GM19328 (cell line): ENCODE measurements around the gene BRCC3.
A peak's percentile ranks its signal among the peaks of the same experiment; 100 is the strongest.

Experiments
- ATAC-seq: cut with Tn5 transposase; IDR thresholded peaks from one replicate; pipeline ENCODE4 v1.9.1; 2021; ENCODE audit warnings: mild to moderate bottlenecking, moderate library complexity; ENCODE audit not compliant: unreplicated experiment

Gene BRCC3

GRCh38 chrX:155056877-155057792, 14.2 kb upstream of the BRCC3 start:
- peak; percentile 80 for ATAC-seq

- no peak for ATAC-seq
Measured at GRCh38 chrX:155061760-155062159, 9.5 kb upstream of the BRCC3 start.

DNA sequence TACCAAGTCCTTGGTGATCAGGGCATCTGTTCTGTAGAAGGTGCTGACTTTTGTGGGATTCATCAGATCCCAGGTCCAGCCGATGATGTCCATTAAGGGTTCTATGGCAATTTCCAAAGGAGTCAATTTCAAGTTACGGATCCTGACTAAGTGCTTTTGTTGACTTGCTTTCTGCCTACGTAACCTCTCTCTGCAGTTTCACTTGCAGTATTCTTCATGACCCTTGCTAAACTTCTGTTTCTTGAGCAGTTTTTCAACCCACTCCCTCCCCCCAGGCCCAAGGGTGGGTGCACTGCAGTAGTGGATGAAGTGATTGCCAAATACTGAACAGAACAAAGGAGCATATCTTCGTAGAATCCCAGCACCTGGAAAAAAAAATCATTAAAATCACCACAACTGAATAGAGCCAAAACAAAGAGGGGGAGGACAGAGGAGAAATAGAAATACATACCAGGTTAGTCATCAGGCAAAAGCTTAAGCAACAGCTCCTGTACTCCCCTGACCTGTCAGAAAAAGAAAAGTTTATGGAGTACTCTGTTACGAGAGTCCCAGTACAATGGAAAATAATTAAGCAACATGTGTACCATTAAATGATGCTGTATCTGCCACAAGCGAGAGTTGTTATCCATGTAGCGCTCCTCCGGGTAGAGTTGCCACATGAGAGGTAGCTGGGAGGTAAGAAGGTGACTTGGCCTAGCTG, 6.1 kb upstream of the BRCC3 start:
- no peak for ATAC-seq

DNA sequence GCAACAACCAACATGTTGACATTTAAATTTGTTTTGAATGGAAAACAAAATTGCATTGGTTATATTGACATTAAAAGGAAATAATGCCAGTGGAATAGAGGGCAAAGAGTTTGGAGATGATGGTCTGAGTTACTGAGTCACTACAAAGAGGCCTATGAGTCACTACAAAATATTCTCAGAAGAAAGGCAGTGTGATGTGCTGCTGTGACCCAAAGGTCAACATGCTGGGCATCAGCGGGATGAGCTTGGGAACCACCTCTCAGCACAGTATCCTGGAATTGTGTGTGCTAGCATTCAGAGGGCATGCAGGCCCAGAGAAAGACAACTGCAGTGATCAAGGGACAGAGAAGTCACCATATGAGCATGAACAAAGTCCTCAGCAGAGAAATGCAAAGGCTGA, 3.1 kb upstream of the BRCC3 start:
- no peak for ATAC-seq

DNA sequence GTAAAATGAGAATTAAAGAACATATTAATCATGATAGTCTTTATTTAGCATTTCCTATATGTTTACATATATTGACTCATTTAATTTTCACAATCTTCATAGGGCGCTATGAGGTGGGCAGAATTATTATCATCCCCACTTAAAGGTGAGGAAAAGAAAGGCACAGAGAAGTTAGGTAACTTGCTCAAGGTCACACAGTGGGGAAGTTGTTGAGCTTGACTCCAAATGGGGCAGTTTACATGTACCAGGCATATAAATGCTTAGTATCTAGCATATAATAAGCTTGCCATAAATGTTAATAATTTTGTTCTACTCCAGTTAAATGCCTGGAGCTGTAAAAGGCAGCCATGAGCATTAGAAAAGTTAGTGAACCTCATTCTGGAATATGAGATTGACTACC, 1.9 kb upstream of the BRCC3 start:
- no peak for ATAC-seq

GRCh38 chrX:155070038-155070437, 1.3 kb upstream of the BRCC3 start:
- no peak for ATAC-seq

- ATAC-seq = no peak
Measured at GRCh38 chrX:155070663-155070974, 689 bp upstream of the BRCC3 start.

- peak; percentile 9 for ATAC-seq
Measured at GRCh38 chrX:155071694-155072280, 479 bp downstream of the BRCC3 start.

DNA sequence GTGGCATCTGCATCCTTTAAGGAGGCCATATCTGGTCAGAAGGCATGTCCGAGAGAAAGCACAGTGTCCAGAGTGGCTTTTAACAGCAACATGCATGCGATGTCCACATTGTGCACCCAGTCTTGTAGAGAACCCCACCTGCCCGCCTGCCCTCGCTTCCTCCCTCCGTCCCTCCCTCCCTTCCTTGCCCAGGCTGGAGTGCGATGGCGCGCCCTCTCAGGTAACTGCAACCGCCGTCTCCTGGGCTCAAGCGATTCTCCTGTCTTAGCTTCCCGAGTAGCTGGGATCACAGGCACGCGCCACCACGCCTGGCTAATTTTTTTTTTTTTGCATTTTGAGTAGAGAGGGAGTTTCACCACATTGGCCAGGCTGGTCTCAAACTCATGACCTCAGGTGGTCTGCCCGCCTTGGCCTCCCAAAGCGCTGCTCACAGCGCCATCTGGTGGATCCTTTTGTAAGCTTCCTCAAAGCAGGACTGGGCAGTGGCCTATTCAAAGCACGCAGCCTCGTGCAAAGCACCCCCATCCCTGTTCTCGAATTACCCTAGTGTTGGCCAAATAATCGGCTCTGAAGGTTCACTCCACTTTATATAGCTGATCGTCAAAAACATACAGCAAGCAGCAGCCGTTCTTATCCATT, 15.0 kb downstream of the BRCC3 start:
- ATAC-seq = no peak

DNA sequence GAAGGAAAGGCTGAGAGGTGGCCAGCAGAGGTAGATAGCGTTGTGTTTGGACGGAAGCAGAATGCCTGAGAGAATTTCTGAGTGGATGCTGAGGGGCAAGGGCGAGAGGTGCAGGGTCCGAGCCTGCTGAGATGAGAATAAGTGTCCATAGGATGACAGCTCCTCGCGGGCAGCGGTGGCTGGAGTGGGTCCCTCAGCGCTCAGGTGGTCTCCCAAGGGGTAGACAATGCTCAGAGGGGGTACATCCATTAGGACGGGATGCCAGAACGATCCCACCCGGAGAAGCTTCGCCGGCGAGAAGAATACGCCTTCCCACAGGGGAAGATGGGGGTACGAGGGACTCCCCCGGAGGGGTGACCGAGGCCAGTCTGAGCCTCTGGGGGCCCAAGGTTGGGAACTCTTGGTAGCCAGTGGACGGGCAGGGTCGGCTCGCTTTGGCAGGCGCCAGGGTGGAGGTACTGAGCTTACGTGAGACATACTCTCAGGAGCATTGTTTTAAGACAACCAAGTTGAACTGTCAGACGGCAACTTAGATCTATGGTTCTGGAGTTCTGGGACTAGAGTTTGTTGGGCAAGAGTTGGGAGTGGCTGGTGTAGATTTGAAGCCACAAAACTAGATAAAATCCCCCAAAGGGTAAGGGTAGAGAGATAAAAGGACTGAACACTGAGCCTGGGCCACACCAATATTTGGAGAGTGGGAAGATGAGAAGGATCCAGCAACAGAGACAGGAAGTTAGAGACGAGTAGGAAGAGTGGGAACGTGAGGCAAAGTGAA, 15.8 kb downstream of the BRCC3 start:
- no peak for ATAC-seq

- no peak for ATAC-seq
Measured at GRCh38 chrX:155094468-155095061, 23.3 kb downstream of the BRCC3 start.

- no peak for ATAC-seq
Measured at GRCh38 chrX:155105919-155106318, 34.6 kb downstream of the BRCC3 start.

GRCh38 chrX:155108427-155108826, 37.1 kb downstream of the BRCC3 start:
- ATAC-seq = no peak

GRCh38 chrX:155112171-155112570, 40.9 kb downstream of the BRCC3 start:
- no peak for ATAC-seq

DNA sequence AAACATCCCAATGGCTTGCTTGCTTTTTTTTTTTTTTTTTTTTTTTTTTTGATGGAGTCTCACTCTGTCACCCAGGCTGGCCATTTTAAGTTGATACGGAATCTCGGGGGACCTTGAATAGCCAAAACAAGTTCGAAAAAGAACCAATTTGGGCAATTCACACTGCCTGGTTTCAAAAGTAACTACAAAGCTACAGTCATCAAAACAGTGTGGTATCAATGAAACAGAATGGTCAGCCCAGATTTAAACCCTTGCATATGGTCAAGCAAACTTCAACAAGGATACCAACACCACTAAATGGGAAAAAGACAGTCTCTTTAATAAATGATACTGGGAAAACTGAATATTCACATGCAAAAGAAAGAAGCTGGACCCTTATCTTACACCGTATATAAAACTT, 41.8 kb downstream of the BRCC3 start:
- ATAC-seq = no peak

- no peak for ATAC-seq
Measured at GRCh38 chrX:155115174-155115819, 44.0 kb downstream of the BRCC3 start.

DNA sequence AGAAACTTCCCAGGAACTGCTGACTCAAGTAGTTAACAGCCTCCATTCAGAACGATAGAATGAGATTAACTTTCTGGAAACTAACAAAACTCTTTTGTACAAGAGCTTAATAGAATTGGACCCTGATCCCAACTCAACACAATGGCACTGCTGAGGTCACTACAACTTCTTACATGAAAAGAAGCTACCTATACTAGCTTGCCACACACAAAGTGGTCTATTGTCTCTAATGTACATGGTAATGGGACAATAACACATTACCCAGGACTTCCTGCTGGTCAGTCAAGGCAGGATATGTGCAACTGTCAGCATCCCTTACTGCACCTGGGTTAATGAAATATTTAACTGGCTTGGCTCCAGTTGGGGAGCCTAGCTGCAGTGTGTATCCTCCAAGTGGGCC, 56.2 kb downstream of the BRCC3 start:
- ATAC-seq = no peak

DNA sequence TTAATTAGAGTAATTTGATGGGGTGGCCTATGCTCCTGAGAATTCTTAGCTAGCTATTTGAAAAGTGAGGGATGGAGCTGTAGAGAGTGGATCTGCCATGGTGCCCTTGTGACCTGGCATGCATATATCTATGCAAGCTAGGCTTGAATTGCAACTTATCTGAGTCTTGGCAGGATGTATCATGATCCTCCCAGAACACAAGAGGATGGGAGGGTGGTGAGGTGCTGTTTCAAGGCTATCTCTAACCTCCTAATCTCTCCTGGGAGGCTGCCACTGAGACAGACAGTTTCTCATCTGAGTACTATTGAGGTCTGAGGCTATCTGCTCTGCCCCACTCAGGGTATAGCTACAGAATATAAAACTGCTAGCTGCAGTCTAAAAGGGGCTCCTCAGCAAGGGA, 56.6 kb downstream of the BRCC3 start:
- no peak for ATAC-seq

- no peak for ATAC-seq
Measured at GRCh38 chrX:155132110-155132509, 60.8 kb downstream of the BRCC3 start.

GRCh38 chrX:155134255-155134654, 62.9 kb downstream of the BRCC3 start:
- no peak for ATAC-seq
